ENCODE data around the gene IGF1. TPM values are rescaled to one million over a fixed set of nuclear protein-coding genes. Genes with fewer than 3 reads are reported as not detected.
A peak's percentile ranks its signal among the peaks of the same experiment; 100 is the strongest.

Gene IGF1
- total and polyA plus RNA-seq, 12 donors, result 1.7 to 28.4 (median 16.5) TPM

DNA sequence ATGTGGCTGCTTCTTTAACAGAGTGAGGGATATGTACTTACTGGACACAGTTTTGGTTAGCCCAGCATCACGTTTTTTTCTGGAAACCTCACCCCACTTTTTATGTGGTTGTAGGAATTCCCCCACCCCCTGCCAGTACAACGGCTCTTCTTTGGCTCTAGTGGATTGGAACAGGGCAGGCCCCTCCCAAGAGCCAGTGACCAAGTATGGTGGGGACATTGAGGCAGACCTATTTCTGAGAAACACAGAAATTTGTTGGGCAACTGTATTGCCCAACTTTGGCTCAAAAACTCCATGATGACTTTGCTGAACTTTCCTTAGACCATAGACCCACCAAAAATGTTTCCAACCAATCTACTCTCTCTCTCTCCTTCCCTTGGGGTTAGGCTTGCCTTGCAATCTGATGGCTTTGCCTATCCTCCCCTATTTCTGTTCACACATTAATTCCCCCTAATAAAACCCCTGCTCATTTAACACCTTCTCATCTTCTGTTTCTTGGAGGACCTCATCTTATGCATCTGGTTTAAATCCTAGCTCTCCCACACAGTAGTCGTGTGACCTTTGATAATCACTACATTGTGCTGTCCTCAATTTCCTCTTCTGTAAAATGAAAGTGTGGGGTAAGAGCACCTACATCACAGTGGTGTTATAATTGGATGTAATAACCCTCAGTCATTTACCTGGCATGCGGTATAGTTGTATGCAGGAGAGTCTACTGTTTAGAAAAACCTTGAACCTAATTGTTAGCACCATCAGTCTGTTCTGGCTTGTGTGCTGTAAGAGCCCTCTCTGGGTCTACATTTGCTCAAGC is 71.7 kb downstream of the IGF1 start:
- H3K27me3 ChIP-seq, result no peaks in the 10 kb centered on the region
- no peak overlapping the region for H3K4me3 ChIP-seq
- no peaks in the 10 kb centered on the region for H3K36me3 ChIP-seq (replicated peaks in 1 of 2)
- no peak for DNase-seq
- 52 to 68% (median 60%) methylated on average over 4 of the region's 4 CpGs for WGBS, 4 donors
- H3K9me3 ChIP-seq (replicated peaks in 1 of 3), result no peaks in the 10 kb centered on the region
- intact Hi-C loops (cut with DNase I), result no loop called here
- no peak overlapping the region for H3K27ac ChIP-seq
- no peaks in the 10 kb centered on the region for H3K4me1 ChIP-seq (replicated peaks in 1 of 2)
- no peak for TF ChIP-seq POLR2A (IDR thresholded peaks at IDR 0.05)
- TF ChIP-seq, protein P1, sequence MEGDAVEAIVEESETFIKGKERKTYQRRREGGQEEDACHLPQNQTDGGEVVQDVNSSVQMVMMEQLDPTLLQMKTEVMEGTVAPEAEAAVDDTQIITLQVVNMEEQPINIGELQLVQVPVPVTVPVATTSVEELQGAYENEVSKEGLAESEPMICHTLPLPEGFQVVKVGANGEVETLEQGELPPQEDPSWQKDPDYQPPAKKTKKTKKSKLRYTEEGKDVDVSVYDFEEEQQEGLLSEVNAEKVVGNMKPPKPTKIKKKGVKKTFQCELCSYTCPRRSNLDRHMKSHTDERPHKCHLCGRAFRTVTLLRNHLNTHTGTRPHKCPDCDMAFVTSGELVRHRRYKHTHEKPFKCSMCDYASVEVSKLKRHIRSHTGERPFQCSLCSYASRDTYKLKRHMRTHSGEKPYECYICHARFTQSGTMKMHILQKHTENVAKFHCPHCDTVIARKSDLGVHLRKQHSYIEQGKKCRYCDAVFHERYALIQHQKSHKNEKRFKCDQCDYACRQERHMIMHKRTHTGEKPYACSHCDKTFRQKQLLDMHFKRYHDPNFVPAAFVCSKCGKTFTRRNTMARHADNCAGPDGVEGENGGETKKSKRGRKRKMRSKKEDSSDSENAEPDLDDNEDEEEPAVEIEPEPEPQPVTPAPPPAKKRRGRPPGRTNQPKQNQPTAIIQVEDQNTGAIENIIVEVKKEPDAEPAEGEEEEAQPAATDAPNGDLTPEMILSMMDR (IDR thresholded peaks at IDR 0.05), result no peak

DNA sequence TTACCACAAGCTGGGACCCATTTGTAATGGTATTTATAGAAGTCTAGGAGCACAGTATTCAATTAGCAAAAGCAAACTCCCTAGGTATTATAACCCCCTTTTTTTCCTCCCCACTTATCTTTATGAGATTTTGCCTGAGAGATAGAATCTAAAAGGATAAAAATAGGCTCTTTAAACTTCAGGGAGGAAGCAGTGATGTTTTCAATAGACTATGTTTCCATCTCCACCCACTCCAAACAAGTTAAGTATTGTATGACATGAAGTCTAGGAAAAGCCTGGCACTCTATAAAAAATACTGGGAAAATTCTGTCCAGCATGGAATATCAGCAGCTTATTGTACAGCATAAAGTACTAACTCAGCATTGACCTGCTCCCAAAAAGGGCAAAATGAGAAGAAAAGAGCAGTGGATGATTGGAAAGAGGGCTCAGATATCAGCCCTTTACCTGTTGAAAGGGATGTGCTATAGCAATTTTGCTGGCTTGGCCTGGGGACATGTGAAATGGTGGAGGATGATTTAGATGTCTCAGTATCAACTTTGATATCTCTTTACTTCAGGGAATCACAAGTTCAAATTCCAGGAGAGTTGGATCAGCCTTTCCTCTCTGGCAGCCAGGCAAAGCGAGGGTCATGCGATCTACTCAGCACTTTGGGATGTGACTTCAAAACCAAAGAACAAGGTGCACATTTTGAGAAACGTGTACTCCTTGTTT is 72.4 kb downstream of the IGF1 start:
- H3K27ac ChIP-seq, result no peak overlapping the region
- no peaks in the 10 kb centered on the region for H3K4me1 ChIP-seq (replicated peaks in 1 of 2)
- intact Hi-C loops (cut with DNase I), result no loop called here
- H3K36me3 ChIP-seq (replicated peaks in 1 of 2), result no peaks in the 10 kb centered on the region
- TF ChIP-seq, protein P1 (IDR thresholded peaks at IDR 0.05), result no peak
- TF ChIP-seq POLR2A (IDR thresholded peaks at IDR 0.05), result no peak
- no peak overlapping the region for H3K4me3 ChIP-seq
- no peak for DNase-seq
- H3K9me3 ChIP-seq (replicated peaks in 1 of 3), result no peaks in the 10 kb centered on the region
- 68 to 83% (median 77%) methylated on average over 3 of the region's 3 CpGs for WGBS, 4 donors
- H3K27me3 ChIP-seq, result no peaks in the 10 kb centered on the region

DNA sequence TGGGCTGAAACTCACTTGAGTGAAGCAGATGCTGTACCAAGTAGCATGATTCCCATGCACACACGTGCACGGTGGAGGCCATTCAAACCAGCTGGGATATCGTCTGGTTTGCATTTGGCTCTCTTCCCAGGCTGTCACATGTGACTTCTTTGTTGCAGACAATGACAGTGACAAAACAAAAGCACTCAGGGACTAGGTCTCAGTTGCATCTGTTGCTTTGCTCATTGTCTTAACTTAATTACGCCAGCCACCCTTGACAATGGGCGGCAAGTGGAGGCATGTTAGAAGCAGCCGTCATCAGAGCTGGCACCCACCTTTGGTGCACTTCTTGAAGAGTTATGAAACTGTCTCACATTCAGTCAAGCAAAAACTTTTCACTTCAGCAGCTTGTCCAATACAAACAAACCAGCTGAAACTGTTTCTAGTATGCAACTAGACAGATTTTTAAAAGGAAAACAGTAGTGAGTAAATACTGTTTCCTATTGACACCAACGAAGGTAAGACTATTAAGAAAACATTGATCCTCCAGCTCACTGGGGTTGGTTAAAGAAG is 74.3 kb downstream of the IGF1 start:
- H3K27ac ChIP-seq, result no peak overlapping the region
- H3K9me3 ChIP-seq (replicated peaks in 1 of 3), result no peaks in the 10 kb centered on the region
- H3K36me3 ChIP-seq (replicated peaks in 1 of 2), result no peaks in the 10 kb centered on the region
- intact Hi-C loops (cut with DNase I), result no loop called here
- peak in 6 of 7 donors; percentile 20 to 61 (median 28) for DNase-seq
- TF ChIP-seq, protein P1 (IDR thresholded peaks at IDR 0.05), result no peak
- TF ChIP-seq POLR2A (IDR thresholded peaks at IDR 0.05), result no peak
- H3K4me3 ChIP-seq, result no peak overlapping the region
- no peaks in the 10 kb centered on the region for H3K4me1 ChIP-seq (replicated peaks in 1 of 2)
- H3K27me3 ChIP-seq, result no peaks in the 10 kb centered on the region
- WGBS, 4 donors, result 34 to 48% (median 45%) methylated on average over 7 of the region's 7 CpGs

DNA sequence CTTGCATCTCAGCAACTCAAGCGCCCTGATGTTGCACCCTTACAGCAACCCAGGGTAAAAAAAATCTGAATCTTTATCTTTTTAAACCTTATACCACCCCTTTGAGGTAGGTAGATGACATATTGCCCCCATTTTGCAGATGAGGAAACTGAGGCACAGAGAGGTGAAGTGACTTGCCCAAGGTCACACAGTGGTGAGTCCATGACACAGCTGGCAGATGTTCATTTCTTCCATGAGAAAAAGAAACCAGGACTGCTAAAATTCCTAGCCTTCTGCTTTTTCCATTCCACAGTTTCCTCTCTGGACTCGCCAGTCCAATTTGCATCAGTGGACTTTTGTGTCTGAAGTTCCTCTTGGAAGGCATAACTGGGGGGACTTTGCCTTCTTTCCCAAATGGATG is 79.3 kb downstream of the IGF1 start:
- no peak for TF ChIP-seq POLR2A (IDR thresholded peaks at IDR 0.05)
- TF ChIP-seq, protein P1 (IDR thresholded peaks at IDR 0.05), result no peak
- H3K4me1 ChIP-seq (replicated peaks in 1 of 2), result no peaks in the 10 kb centered on the region
- no peaks in the 10 kb centered on the region for H3K36me3 ChIP-seq (replicated peaks in 1 of 2)
- H3K27ac ChIP-seq, result no peak overlapping the region
- H3K9me3 ChIP-seq (replicated peaks in 1 of 3), result no peaks in the 10 kb centered on the region
- H3K4me3 ChIP-seq, result no peak overlapping the region
- no peak for DNase-seq
- WGBS, 4 donors, result 85 to 89% (median 88%) methylated on average over 2 of the region's 2 CpGs
- intact Hi-C loops (cut with DNase I), result no loop called here
- no peaks in the 10 kb centered on the region for H3K27me3 ChIP-seq

All from adrenal gland (tissue), 12 donors.